Stimulated activated CD4-positive, alpha-beta T cell treated with anti-CD3 and anti-CD28 coated beads, TNF-alpha, amount 100 ng/mL, for 1 hour (primary cell): Measurements from ENCODE around the gene LAT.
"Not testable (repeated sequence)": the region's sequence is repeated elsewhere in the genome, so short reads cannot be mapped to it uniquely, and the experiment has no call there.

Experiments
- DNase-seq, 3 donors: peaks; one replicate each; pipeline ENCODE4 v3.0.0-alpha.2; 2020; ENCODE audit warnings: low read depth in 3 of 3, low spot score in 1 of 3

LAT gene, protein sequence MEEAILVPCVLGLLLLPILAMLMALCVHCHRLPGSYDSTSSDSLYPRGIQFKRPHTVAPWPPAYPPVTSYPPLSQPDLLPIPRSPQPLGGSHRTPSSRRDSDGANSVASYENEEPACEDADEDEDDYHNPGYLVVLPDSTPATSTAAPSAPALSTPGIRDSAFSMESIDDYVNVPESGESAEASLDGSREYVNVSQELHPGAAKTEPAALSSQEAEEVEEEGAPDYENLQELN

DNA sequence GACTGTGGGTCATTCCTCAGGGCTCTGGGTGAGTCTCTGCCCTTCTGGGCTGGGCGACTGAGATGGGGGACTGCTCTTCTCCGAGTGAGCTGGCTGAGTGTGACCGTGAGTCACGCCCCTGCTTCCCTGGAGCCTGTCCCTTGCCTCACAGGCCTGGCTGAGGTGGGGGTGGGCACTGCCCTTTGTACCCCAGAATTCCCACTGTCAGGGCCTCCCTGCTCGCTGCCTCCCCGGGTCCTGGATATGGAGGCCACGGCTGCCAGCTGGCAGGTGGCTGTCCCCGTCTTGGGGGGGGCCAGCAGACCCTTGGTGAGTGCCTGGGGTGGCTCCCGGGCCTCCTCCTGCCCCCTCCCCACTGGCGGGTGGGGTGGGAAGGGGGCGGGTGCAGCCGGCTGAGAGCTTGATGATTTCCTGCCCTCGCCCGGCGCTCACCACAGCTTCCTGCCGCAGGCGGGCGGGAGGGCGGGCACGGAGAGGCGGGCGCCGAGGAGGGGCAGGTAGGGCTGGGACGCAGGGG, at the start of gene LAT:
Gene LAT, plus strand, starts transcription at position 434 of the 517 bp plus-strand sequence. CDS start 366 bp downstream, outside the sequence.
- peak; percentile 60 to 67 (median 65) for DNase-seq

DNA sequence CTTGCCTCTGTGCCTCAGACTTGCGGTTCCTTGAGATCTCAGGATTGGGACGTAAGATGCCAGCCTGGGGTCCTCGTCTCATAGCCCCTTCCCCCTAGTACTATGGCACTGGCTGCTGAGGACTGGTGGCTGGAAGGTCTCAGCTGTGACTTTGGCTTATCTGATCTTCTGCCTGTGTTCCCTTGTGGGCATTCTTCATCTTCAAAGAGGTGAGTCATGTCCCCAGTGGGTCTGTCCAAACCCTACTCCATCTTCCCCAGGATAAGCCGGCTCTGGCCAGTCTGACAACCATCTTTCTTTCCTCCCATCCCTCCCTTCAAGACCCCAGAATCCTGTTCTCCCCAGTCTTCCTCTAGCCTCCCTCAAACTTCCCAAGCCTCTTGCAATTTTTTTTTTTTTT, 49.5 kb upstream of the LAT start:
- no peak for DNase-seq

GRCh38 chr16:28935924-28936783, 48.7 kb upstream of the LAT start:
- DNase-seq, result peak; percentile 40 to 79 (median 69)

DNA sequence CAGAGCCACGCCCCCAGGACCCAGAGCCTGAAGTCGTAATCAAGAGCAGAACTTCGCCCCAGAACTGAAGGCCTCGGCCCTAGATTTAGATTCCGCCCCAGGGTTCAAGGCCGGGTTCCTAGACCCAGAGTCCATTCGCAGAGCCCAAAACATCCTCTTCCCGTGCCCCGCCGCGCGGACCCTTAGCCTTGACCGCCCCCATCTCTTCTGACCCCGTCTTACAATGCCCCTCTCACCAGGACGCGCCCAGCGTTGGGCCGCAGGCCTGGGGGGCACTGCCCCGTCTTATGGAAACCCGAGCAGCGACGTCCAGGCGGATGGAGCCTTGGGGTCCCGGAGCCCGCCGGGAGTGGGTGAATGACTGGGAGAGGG, 48.1 kb upstream of the LAT start:
- no peak for DNase-seq

GRCh38 chr16:28937222-28937876, 47.5 kb upstream of the LAT start:
- DNase-seq, result no peak

GRCh38 chr16:28938721-28939120, 46.1 kb upstream of the LAT start:
- no peak for DNase-seq

DNA sequence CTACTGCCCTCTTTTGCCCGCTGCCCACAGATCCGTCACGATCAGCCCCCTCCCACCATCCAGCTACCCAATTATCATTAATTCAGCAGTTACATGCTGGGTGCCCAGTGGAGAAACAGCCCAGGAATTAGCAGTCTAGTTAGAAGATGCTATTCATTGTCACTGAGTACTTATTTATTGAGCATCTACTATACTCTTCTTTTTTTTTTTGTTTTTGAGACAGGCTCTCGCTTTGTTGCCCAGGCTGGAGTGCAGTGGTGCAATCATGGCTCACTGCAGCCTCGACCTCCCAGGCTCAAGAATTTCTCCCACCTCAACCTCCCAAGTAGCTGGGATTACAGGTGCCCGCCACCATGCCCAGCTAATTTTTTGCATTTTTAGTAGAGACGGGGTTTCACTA, 45.0 kb upstream of the LAT start:
- not testable (repeated sequence) for DNase-seq

DNA sequence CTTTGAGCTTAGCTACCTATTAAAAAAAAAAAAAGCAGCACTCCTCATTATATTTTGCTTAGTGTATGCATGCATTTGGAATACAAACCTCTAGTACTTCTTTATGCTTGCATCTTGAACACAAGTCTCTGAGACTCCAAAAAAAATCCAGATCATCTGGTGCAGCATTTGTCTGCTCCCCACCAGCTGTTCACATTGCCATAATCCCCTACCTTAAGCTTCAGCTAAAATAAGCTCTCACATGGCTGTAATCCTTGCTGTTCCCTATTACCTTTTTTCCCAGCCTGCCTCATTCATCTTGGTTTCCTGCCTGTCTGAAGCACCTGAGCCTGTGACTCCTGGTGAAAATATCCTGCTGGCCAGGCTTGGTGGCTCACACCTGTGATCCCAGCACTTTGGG, 41.6 kb upstream of the LAT start:
- no peak for DNase-seq

DNA sequence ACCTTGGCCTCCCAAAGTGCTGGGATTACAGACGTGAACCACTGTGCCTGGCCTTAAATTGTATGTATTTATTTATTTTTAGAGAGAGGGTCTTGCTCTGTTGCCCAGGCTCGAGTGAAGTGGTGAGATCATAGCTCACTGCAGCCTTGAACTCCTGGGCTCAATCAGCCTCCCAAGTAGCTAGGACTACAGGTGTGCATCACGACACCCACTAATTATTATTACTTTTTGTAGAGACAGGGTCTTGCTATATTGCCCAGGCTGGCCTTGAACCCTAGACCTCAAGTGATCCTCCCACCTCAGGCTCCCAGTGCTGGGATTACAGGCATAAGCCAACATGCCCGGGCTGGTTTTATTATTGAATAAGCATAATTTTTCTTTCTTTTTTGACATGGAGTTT, 38.2 kb upstream of the LAT start:
- DNase-seq, result no peak

GRCh38 chr16:28950648-28951409, 34.0 kb upstream of the LAT start, which contains the start of gene NFATC2IP:
Gene NFATC2IP (plus strand): TSS chr16:28950937. CDS start chr16:28951012, 75 bp downstream.
- peak; percentile 99 for DNase-seq

- DNase-seq, result no peak
These were observed 33.4 kb upstream of the LAT start for GRCh38 chr16:28951410-28951943.

DNA sequence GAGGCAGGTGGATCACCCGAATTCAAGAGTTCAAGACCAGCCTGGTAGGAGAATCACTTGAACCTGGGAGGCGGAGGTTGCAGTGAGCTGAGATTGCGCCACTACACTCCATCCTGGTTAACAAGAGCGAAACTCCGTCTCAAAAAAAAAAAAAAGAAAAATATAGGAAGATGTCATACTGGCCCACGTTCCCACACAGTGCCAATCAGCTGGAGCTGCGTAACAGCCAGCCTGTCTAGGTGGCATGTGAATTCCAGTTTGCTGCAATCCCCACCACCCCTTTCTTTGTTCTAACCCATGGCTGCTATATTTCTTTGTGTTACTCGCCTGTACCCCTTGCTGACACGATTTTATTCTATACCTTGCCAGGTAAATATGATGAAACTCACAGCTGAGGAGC, 26.6 kb upstream of the LAT start:
- no peak for DNase-seq

DNA sequence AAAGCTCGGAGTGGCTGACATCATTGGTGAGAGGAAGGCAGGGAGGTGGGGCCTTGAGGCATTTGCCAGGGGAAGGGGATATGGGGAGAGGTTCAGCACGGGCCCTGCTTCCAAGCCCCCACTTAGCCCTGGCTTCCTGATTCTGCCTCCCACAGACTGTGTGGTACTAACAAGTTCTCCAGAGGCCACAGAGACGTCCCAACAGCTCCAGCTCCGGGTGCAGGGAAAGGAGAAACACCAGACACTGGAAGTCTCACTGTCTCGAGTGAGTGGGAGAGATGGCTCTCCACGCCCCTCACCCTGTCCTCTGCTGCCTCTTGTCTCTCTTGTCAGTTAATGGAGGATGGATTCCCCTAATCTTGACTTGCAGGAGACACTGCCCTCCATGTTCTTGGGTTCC, 26.0 kb upstream of the LAT start:
- DNase-seq, result no peak

DNA sequence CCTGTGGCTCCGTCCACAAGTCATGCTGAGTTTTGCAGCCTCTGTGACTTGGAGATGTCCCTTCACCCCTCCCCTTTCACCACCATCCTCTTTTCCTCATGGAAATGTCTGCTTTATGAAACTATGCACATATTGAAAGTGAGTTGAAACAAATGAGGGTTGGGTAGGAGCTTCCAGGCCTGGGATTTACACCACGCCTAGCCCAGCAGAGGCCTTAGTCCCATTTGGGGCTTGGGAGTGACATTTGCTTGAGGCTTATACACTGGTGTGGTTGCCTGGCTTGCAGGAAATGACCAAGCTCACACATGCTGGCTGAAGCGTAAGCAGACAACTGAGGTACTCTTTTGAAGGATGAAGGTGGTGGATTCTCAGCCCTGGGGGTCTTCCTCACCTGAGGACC, 20.8 kb upstream of the LAT start:
- DNase-seq, result no peak

GRCh38 chr16:28964496-28964895, 20.4 kb upstream of the LAT start:
- no peak for DNase-seq

- DNase-seq, result no peak
These were observed 17.7 kb upstream of the LAT start for GRCh38 chr16:28967156-28967555.

GRCh38 chr16:28969696-28970095, 15.2 kb upstream of the LAT start:
- DNase-seq, result not testable (repeated sequence)

- no peak for DNase-seq
These were observed 10.8 kb upstream of the LAT start for GRCh38 chr16:28974007-28974436.

DNA sequence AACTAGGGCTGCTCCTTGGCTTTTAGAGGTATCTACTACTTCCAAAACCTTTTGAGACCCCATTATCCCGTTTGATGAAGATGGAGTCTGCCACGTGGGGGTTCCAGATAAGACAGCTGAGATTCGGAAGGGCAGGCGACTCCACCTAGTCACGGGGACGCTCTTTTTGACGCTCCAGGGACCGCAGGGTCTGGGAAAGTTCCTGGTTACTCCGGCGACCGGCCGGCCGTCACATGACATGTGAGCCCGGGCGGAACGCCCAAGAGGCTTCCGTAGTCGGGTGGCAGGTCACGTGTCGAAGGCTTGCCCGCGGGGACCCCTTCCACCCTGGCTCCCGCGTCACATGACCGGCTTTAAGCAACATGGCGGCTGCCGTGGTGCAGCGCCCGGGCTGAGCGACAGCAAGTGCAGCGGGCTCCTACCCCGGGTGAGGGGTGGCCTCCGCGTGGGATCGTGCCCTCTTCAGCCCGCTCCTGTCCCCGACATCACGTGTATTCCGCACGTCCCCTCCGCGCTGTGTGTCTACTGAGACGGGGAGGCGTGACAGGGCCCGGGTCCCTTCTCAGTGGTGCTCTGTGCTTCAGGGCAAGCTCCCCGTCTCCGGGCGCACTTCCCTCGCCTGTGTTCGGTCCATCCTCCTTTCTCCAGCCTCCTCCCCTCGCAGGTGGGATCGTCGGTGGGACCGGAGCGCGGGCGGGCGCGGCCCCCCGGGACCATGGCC, 10.3 kb upstream of the LAT start, which contains the start of gene SPNS1:
Gene SPNS1, plus strand, starts transcription at position 342 of the 721 bp plus-strand sequence. Its CDS starts 374 bp downstream, at position 716.
- peak; percentile 75 to 80 (median 79) for DNase-seq

DNA sequence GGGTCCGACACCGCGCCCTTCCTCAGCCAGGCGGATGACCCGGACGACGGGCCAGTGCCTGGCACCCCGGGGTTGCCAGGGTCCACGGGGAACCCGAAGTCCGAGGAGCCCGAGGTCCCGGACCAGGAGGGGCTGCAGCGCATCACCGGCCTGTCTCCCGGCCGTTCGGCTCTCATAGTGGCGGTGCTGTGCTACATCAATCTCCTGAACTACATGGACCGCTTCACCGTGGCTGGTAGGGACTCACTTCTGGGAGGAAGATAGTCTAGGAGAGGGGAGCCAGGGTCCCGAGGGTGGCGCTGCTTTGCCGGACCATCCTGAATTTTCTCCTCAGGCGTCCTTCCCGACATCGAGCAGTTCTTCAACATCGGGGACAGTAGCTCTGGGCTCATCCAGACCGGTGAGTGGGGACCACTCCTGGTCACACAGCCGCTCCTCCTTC, 9.7 kb upstream of the LAT start:
- DNase-seq, result no peak
